ENCODE measurements around the gene BRCA2. TPM values are rescaled to one million over a fixed set of nuclear protein-coding genes. Genes with fewer than 3 reads are reported as not detected.

Gene BRCA2
- total RNA-seq, 1 experiment from 2014 or later: 13.6 TPM

DNA sequence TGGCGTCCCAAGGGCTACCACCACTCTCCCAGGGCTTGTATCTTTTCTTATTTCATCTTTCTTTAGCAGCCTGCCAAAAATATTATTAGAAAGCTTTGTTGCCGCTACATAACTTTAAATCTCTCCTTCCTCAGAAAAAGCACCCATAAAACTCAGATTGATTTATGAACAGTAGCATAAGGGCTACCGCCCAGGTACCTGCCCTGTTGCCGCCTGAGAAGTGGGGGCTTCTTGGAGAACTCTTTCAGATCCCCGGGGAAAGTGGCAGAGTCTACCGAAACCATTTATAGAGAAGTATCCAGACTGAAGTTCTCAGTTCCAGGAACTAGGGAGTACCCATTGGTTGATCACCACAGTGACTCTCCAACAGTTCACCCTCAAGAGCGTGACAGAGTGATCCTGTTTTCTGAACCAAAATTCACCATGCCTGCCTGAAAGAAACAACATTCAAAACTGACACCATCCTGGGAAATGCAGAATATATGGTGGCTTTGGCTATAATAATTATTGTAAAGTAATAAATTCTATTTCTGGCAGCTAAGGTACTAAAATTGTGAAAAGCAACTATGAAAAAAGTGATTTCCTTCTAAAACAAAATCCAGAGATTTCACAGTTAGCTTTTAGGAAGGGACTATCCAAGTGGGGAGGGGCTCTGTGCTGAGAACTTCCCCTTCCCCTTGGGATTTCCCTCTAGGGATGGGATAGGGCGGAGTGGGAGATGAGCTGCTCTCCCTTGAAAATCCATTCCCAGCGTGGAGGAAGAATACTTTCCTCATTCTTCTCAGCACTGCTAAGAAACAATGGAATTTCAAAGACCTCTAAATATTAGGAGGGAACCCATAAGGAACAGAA, 113.5 kb downstream of the BRCA2 start:
- peak; percentile 19 for DNase-seq (ENCODE audit: low spot score)

GRCh38 chr13:32429433-32429909, 114.2 kb downstream of the BRCA2 start:
- DNase-seq (ENCODE audit: low spot score): no peak

- no peak for DNase-seq (ENCODE audit: low spot score)
These were observed 114.9 kb downstream of the BRCA2 start for GRCh38 chr13:32430018-32430747.

DNA sequence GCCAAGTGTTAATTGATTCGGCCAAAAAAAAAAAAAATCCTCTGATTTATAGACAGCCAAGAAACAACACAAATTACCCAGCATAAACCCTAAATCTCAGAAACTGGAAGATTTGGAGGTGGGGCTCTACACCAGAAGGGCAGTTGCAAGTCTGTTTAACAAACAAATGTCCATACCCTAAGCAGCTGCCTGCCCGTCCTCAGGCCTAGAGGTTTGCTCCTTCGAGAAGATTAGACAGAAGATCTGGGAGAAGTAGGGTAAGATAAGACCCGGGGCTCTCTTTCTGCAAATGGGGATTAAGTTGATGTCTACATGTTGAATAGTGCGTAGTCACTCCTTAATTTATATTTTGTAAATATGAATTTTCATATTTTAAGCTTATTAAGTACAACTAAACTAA, 116.1 kb downstream of the BRCA2 start:
- no peak for DNase-seq (ENCODE audit: low spot score)

GRCh38 chr13:32432856-32433255, 117.5 kb downstream of the BRCA2 start:
- DNase-seq (ENCODE audit: low spot score): peak; percentile 24

DNA sequence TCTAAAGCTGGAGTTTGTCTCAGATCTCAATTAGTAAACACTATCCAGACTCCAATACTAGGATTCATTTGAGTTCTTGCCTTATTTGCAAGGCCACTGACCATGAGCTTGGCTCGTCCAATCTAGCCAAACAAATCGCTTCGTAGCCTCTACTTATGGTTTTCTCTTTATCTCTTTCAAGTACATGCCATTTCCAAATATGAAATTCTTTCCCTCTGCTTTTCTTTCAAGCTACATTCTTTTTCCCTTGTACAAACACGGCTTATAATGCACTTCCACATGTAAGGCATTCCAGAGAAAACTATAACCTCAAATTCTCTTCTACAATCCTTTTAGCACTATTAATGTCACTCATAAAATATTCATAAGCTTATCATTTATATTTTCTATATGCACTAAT, 123.6 kb downstream of the BRCA2 start:
- no peak for DNase-seq (ENCODE audit: low spot score)

DNA sequence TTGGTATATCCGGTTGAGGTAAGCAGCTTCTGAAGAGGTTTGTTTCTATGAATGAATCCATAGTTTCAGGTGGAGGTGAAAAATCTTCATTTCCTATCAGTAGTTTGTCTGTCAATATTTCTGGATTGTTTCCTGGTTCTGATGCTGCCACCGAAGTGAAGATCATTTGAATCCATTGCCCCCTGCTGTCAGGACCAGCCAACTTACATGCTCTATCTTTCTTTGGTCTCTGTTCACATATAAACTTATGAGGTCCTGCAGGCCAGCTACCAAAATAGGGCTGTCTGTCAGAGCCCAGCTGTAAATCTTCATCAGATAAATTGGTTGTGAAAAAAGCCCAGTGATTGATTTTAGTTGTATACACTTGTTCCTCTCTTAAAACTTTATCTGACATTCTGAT, 127.8 kb downstream of the BRCA2 start:
- DNase-seq (ENCODE audit: low spot score): peak; percentile 89

DNA sequence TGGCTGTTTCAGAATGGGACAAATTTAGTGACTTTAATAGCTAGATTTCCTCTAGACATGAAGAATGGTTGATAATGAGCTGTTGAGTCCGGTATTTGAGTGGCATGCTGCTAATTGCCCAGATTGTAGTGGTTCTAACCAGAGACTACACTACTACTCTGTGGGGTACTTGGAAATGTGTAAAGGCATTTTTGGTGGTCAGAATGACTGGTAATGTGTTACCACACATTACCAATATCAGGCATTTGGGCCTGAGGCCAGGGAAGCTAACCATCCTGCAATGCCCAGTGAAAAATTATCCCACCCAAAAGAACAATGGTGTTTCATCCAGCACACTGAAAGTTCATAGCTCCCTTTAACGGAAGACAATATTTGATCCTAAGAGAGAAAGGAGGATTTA, 130.2 kb downstream of the BRCA2 start:
- DNase-seq (ENCODE audit: low spot score): no peak

DNA sequence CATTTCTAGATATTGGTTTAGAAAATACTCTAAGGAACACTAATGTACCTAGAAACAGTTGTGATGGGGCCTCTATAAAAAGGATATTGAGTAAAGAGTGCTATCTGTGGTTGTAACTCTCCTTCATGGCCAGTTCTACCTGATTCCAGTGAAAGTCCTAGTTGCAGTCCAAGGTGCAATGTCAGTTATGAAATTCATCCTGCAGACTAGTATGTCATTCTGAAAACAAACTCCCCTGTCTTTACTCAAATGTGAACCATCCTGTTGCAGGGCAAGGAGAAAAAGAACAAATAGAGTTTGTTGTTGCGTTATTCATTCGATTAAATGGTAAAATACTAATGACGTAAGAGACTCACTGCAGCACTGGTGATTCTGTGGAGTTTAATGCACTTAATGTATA, 130.9 kb downstream of the BRCA2 start:
- no peak for DNase-seq (ENCODE audit: low spot score)

- DNase-seq (ENCODE audit: low spot score): no peak
These were observed 131.6 kb downstream of the BRCA2 start for GRCh38 chr13:32446773-32447465.

- no peak for DNase-seq (ENCODE audit: low spot score)
These were observed 132.8 kb downstream of the BRCA2 start for GRCh38 chr13:32447894-32448623.

DNA sequence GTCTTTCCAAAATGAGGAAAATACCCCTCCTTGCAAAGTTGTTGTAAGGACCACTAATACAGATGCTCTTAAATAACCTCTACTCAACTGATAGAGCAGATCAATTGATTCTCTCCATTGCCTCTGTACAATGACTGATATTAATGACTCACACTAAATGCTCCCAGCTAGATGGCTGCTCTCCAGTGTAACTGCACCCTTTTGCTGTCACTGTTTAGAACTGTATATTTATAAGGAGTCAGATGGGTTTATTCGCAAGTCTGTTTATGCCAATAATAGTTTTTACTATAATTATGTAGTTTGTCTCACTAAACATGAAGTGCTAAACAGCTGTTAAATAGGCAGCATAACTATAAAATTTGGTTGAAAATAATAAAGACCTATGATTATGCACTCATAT, 133.7 kb downstream of the BRCA2 start:
- no peak for DNase-seq (ENCODE audit: low spot score)

Small RNA genes within 50 kb of the gene (small RNA-seq; reads per million reads assigned to genes)
- gene RF00190: not detected

Other genes starting within 250 kb of the BRCA2 start
- 0.10 TPM in 1 of 2 replicates, not detected in the other for gene ZAR1L, start 145 bp upstream of the BRCA2 start, total RNA-seq (2014; rRNA removed; shearing (Covaris generic))
- 0.16 TPM in 1 of 2 replicates, not detected in the other for gene N4BP2L1, start 112.6 kb downstream of the BRCA2 start, total RNA-seq (2014; rRNA removed; shearing (Covaris generic))
- 66.0 and 68.6 TPM in 2 replicates for gene N4BP2L2, start 223.3 kb downstream of the BRCA2 start, total RNA-seq (2014; rRNA removed; shearing (Covaris generic))

Measured in HT-29 (cell line).